HG02588 (cell line): ENCODE data around the gene EVA1A.

Experiments
- ATAC-seq: cut with Tn5 transposase; IDR thresholded peaks from one replicate; pipeline ENCODE4 v1.9.1; 2021; ENCODE audit warnings: mild to moderate bottlenecking, moderate library complexity; ENCODE audit not compliant: unreplicated experiment

Gene EVA1A

GRCh38 chr2:75456111-75456510, 104.6 kb downstream of the EVA1A start:
- ATAC-seq = no peak

DNA sequence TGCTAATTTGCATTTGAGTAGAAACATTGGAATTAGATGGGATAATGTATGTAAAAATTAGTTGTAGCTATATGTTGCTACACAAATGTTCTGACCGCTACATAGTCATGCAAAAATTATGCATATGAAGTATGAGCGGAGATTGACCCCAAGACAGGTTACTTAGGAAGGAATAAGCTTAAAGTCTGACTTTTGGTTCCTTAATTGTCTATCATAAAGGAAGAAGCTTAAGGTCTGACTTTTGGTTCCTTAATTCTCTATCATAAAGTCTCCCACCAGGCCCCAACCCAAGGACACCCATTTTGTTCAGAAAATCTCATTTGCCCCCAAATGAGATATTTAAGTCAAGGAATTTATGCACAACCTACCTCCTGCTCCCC, 106.5 kb downstream of the EVA1A start:
- ATAC-seq = no peak

GRCh38 chr2:75453384-75454240, 107.1 kb downstream of the EVA1A start:
- ATAC-seq = no peak

- ATAC-seq = no peak
These were observed 110.7 kb downstream of the EVA1A start for GRCh38 chr2:75450068-75450467.

DNA sequence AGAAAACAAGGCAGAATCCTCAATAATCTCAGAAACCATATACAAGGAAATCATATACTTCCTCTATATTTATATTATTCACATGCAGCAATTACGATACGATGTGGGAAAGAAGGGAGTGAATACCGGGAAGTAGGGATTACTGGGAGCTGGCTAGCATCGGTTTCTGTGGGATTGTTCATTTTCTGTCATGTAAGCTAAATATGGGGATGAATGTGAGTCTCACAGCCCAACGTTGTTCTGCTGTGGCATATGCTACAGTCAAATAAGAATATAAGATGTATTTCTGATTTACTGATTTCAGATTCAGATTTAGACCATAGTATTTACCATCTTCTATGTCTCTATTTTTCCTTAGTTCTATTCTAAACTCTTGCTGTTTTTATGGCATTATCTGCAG, 113.6 kb downstream of the EVA1A start:
- ATAC-seq = no peak
